ENCODE results near the gene GRIN2A. TPM values are rescaled to one million over a fixed set of nuclear protein-coding genes. Genes with fewer than 3 reads are reported as not detected.
"Not testable (repeated sequence)": the region's sequence is repeated elsewhere in the genome, so short reads cannot be mapped to it uniquely, and the experiment has no call there.

GRIN2A gene
- total and polyA plus RNA-seq, 10 donors: under 0.01 to 0.10 (median 0.03) TPM; not detected in 7

DNA sequence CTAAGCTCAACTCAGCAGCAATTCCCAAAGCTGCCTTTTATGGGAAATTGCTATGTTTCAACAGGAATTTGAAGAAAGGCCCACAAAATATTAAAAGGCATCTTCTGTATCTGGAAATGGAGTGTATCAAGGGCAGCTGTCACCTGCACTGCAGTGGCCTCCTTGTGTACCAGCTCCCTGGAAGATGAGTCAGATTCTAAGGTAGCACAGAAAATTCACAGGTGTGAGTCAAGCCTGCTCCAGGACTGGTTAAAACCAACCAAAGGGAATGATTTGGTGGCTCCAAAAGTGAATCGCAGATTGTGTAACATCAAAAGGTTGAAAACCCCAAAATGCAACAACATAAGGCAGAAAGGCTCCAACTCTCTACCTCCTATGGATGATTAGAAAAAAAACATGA lies 296.4 kb downstream of the GRIN2A start:
- DNase-seq: no peak
- Histone ChIP-seq H3K4me1 (no peaks in the 10 kb centered on the region), H3K27me3 (replicated peaks in 1 of 7) (no peaks in the 10 kb centered on the region), H3K36me3 (no peaks in the 10 kb centered on the region), H3K9me3 (no peaks in the 10 kb centered on the region), H3K27ac (no peak overlapping the region), H3K4me3 (no peak overlapping the region)
- TF ChIP-seq POLR2A (IDR thresholded peaks at IDR 0.05) (no peak), POLR2AphosphoS5 (IDR thresholded peaks at IDR 0.05) (no peak)
- TF ChIP-seq, protein P1, sequence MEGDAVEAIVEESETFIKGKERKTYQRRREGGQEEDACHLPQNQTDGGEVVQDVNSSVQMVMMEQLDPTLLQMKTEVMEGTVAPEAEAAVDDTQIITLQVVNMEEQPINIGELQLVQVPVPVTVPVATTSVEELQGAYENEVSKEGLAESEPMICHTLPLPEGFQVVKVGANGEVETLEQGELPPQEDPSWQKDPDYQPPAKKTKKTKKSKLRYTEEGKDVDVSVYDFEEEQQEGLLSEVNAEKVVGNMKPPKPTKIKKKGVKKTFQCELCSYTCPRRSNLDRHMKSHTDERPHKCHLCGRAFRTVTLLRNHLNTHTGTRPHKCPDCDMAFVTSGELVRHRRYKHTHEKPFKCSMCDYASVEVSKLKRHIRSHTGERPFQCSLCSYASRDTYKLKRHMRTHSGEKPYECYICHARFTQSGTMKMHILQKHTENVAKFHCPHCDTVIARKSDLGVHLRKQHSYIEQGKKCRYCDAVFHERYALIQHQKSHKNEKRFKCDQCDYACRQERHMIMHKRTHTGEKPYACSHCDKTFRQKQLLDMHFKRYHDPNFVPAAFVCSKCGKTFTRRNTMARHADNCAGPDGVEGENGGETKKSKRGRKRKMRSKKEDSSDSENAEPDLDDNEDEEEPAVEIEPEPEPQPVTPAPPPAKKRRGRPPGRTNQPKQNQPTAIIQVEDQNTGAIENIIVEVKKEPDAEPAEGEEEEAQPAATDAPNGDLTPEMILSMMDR (IDR thresholded peaks at IDR 0.05 in 8 of 11, conservative IDR thresholded peaks at IDR 0.05 in 3 of 11): no peak
- WGBS, 5 donors: 82 to 95% (median 87%) methylated on average over 1 of the region's 1 CpG
- intact Hi-C loops (cut with DNase I; ENCODE audit: low total_unique reads): no loop called here

DNA sequence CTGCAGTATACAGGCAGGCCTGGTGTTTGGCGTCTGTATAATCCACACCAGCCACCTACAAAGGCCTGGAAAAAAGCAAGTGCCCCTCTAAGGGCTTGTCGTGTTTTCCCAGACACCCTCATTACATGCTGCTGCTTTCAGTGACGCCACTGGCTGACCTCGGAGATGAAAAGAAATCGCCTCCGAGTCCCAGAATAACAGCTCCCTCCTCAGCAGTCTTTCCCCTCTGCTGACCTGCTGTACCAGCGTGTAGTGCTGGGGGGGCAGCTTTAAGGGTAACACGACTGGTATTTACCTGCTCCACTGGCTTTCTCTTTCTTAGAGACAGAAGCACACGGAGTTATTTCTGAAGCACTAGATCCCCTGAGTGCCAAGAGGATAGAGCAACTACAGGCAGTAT lies 296.8 kb downstream of the GRIN2A start:
- no peaks in the 10 kb centered on the region for H3K36me3 ChIP-seq
- H3K27me3 ChIP-seq (replicated peaks in 1 of 7): no peaks in the 10 kb centered on the region
- DNase-seq: no peak
- TF ChIP-seq POLR2AphosphoS5 (IDR thresholded peaks at IDR 0.05): no peak
- TF ChIP-seq, protein P1 (IDR thresholded peaks at IDR 0.05 in 8 of 11, conservative IDR thresholded peaks at IDR 0.05 in 3 of 11): no peak
- TF ChIP-seq POLR2A (IDR thresholded peaks at IDR 0.05): no peak
- no peaks in the 10 kb centered on the region for H3K9me3 ChIP-seq
- WGBS, 5 donors: 24 to 29% (median 26%) methylated on average over 9 of the region's 9 CpGs
- intact Hi-C loops (cut with DNase I; ENCODE audit: low total_unique reads): no loop called here
- no peak overlapping the region for H3K27ac ChIP-seq
- H3K4me1 ChIP-seq: no peaks in the 10 kb centered on the region
- H3K4me3 ChIP-seq: no peak overlapping the region

DNA sequence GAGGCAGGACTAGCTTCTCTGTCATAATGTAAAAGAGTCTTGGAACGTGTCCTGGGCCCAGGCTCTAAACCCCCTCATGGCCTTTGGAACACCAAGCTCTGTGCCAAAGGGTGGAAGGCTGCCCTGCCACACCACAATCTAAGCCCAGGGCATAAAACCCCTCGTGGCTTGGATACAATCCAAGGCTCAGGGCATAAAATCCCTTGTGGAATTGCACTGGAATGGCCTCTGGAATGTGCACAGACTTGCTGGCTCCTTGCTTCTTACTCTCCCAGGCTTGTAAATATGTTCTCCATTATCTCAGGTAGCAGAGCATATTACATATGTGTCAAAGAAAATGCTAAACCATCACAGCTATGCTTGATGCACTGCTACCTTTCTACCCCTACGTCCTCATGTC lies 306.2 kb downstream of the GRIN2A start:
- H3K4me3 ChIP-seq; H3K4me1 ChIP-seq; H3K27ac ChIP-seq; H3K27me3 ChIP-seq (replicated peaks in 1 of 7); H3K9me3 ChIP-seq; DNase-seq; H3K36me3 ChIP-seq; intact Hi-C loops (cut with DNase I; ENCODE audit: low total_unique reads): not testable (repeated sequence)
- WGBS, 5 donors: 54 to 74% (median 58%) methylated on average over 2 to 3 of the region's 3 CpGs

DNA sequence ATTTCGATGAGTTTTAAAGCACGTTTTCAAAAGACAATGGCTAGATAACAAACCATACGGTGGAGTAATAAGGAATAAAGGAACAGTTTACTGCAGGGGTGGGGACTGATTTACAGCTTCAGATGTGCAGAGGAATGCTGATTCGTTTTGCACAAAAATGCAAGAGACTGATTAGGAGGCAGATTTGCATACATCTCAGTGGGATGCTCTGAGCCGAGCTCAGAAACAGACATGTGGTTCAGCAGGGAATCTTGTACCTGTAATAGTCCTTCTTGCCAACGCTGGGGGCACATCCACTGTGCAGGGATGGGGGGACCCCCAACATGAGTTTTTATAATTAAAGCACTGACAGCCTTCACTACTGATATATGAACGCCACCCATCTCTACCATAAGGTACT lies 308.0 kb downstream of the GRIN2A start:
- TF ChIP-seq POLR2AphosphoS5 (IDR thresholded peaks at IDR 0.05) (no peak), POLR2A (IDR thresholded peaks at IDR 0.05) (no peak)
- TF ChIP-seq, protein P1 (IDR thresholded peaks at IDR 0.05 in 8 of 11, conservative IDR thresholded peaks at IDR 0.05 in 3 of 11): no peak
- Histone ChIP-seq H3K9me3 (no peaks in the 10 kb centered on the region), H3K4me3 (no peak overlapping the region), H3K27me3 (replicated peaks in 1 of 7) (peaks cover 0 to 4% (median 0%) of the 10 kb centered on the region in 7 donors), H3K27ac (no peak overlapping the region), H3K4me1 (no peaks in the 10 kb centered on the region), H3K36me3 (no peaks in the 10 kb centered on the region)
- intact Hi-C loops (cut with DNase I; ENCODE audit: low total_unique reads): no loop called here
- no peak for DNase-seq
- WGBS, 5 donors: 61 to 66% (median 64%) methylated on average over 7 of the region's 7 CpGs

DNA sequence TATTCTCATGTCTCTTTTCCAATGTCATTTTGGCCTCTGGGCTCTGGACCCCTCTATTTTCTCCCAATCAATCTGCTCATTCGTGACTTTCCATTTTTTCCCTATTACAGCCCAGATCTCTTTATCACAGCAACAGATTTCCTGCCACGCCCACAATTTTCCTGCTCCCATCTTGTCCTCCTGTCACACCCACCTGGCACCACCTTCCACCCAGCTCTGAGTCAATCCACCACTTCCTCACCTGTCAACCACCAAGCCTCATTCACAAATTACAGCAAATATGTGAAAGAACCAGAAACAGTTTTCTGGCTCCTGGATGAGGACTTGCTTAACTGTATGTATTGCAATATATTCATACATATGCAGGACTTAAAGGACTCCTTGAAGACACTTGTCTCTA lies 311.3 kb downstream of the GRIN2A start:
- Histone ChIP-seq H3K9me3 (no peaks in the 10 kb centered on the region), H3K27me3 (replicated peaks in 1 of 7) (peaks cover 0 to 4% (median 0%) of the 10 kb centered on the region in 7 donors), H3K4me1 (no peaks in the 10 kb centered on the region), H3K4me3 (no peak overlapping the region), H3K27ac (no peak overlapping the region), H3K36me3 (no peaks in the 10 kb centered on the region)
- TF ChIP-seq, protein P1 (IDR thresholded peaks at IDR 0.05 in 8 of 11, conservative IDR thresholded peaks at IDR 0.05 in 3 of 11): no peak
- TF ChIP-seq POLR2AphosphoS5 (IDR thresholded peaks at IDR 0.05): no peak
- no peak for TF ChIP-seq POLR2A (IDR thresholded peaks at IDR 0.05)
- no peak for DNase-seq
- 50 to 57% (median 52%) methylated on average over 2 of the region's 2 CpGs for WGBS, 5 donors
- intact Hi-C loops (cut with DNase I; ENCODE audit: low total_unique reads): no loop called here

Measured in spleen (tissue), 11 donors.